IPS-NIHi7 (cell line): ENCODE measurements around the gene SPCS2.
"Not testable (repeated sequence)": the region's sequence is repeated elsewhere in the genome, so short reads cannot be mapped to it uniquely, and the experiment has no call there.

Experiments
- DNase-seq: peaks from one replicate; pipeline ENCODE4 v3.0.0; 2012; ENCODE audit warnings: mixed read lengths; ENCODE audit errors: extremely low spot score

Gene SPCS2

DNA sequence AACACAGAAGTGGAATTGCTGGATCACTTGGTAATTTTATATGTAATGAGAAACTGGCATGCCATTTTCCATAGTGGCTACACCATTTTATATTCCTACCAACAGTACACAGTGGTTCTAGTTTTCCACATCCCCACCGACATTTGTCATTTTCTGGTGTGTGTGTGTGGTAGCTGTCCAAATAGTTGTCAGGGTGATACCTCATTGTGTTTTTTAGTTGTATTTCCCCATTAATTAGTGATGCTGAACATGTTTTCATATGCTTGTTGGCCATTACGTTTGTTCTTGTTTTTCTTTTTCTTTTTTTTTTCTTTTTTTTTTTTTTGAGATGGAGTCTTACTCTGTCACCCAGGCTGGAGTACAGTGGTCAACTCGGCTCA, 51.9 kb downstream of the SPCS2 start:
- DNase-seq: no peak

DNA sequence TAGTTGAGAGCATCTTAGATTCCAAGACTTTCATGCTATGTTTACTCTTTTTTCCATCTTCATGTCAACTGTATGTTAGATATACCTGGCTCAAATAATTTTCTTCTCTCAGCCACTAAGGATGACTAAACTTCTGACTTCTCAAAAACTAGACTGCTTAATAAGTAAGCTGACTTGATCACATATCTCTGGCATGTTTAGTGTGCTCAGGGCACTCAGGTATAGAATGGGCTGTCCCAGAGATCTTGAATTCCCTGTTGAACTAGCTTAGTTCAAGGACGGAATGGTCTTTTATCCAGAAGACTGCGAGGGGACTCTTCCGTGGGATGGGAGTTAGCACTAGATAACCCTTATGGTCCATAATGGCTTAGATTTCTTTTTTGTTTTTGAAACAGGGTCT, 52.6 kb downstream of the SPCS2 start:
- no peak for DNase-seq

DNA sequence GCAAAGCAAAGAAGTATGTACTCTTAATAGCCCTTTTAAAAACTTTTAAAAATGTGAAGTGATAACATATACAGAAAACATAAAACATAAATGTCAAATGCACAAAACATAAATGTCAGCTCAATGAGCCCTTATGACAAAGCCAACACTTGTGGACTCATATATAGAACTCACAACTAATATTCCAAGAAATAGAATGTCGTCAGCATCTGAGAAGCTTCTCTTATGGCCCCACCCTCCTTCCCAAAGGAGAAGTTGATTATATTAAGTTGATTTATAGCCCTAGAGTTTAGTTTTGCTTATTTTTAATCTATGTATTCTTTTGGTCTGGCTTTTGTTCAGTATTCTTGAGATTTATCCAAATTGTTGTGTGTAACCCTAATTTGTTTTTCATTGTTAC, 53.5 kb downstream of the SPCS2 start:
- no peak for DNase-seq

DNA sequence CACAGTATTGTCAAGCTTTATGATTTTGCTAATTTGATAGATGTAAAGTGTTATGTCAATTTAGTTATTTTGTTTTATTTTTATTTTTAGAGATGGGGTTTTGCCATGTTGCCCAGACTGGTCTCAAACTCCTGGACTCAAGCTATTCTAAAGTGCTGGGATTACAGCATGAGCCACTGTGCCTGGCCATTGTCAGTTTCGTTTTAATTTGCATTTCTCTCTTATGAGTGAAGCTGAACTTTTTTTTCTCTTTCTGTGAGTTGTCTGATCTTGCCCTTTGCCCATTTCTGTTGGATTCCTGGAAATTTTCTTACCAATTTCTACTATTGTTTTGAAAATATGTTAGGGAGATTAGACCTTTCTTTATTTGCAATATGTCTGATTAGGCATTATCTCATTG, 55.1 kb downstream of the SPCS2 start:
- no peak for DNase-seq

DNA sequence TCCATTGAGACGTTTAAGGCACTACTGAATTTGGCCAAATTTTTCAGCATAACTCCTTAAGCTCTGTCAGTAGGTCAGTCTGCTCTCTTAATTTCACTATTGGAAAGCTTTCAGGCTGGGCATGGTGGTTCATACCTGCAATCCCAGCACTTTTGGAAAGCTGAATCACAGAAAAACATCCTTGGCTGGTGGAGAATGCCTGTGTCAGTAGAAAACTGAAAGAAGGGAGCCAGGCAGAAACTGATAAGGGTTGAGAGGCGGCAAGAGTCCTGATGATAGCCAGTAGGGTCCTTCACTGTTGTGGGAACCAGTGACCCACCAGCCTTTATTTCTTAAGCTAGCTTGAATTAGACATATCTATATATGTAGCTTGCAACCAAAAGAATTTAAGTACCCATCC, 62.3 kb downstream of the SPCS2 start:
- DNase-seq: no peak

DNA sequence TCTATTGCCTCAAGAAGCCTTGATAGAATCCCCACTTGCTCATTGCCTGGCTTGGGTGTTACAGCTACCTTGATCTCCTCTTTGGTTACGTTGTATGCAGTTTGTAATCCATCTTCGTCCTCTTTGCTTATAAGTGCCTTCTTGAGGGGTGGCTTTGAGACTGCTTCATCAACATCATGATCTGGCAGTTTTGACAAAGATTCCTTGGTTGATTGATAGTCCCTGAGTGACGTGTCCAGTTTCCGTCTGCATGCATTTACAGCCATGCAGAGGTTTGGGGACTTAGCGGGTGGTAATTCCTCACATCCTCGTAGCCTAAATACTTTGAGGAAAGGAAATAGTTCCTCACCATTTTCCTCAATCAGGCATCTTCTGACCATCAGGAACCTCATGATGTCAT, 62.8 kb downstream of the SPCS2 start:
- no peak for DNase-seq

DNA sequence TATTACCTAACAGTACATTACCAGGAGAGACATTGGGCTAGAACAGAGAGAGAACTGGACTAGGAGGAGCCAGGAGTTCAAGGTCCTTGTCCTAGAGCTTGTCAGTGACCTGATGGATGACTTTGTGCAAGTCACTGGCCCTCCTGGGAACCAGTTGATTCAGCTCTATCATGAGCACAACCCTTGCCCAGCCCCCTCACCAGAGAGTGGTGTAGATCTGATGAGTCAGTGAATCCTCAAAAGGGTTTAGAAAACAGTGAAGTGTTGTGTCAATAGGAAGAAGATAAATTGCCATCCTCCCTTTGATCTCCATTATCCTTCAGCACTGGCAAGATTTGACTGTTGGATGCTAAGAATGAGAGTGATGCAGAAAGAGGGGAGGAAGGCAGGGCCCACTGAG, 64.0 kb downstream of the SPCS2 start:
- DNase-seq: no peak

DNA sequence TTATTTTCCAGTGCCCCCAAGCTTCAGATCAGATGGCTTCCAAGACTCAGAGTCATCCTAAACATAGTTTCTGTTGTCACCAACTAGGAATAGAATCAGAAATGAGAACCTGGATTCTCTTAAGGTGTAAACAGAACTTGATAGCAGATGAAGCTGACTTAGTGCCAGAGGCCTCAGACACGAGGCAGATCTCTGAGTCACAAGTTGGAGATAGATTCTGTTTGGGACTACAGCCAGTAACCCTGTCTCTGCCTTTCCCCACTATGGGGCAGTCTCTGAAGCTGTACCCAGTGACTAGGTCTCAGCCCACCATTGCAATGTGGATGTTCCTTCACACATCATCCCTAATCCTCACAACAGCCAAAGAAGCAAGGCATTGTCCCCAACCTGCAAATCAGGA, 65.1 kb downstream of the SPCS2 start:
- DNase-seq: peak; percentile 33

DNA sequence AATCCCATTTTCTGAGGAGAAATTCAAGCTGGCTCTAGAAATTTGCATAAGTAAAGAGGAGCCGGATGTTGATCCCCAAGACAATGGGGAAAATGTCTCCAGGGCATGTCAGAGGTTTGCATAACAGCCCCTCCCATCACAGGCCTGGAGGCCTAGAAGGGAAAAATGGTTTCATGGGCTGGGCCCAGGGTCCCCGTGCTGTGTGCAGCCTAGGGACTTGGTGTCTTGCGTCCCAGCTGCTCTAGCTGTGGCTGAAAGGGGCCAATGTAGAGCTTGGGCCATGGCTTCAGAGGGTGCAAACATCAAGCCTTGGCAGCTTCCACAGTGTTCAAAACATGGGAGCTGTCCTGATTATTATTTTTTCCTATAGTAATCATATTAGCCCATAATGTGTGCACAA, 70.1 kb downstream of the SPCS2 start:
- DNase-seq: not testable (repeated sequence)

DNA sequence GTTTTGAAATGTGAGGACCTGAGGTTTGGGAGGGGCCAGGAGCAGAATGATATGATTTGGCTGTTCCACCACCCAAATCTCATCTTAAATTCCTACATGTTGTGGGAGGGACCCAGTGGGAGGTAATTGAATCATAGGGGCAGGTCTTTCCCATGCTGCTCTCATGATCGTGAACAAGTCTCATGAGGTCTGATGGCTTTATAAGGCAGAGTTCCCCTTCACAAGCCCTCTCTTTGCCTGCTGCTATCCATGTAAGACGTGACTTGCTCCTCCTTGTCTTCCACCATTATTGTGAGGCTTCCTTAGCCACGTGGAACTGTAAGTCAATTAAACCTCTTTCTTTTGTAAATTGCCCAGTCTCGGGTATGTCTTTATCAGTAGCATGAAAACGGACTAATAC, 71.3 kb downstream of the SPCS2 start:
- not testable (repeated sequence) for DNase-seq

DNA sequence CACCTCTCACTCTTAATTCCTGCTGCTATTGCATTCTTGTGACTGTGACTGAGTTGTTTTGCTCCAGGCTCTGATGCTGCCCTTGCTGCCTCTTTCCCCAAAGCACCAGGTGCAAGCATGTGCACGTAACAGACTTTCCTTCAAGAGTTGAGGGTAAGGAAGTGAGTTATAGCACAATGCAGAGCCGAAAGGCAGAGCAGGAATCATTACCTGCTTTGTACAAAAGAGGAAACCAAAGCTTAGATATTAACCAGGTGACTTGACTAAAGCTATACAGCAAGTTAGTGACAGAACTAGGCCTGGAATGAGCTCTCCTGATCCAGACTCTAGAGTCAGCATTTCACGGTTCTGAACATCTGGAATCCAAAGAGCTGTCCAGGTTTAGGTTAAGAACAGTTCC, 73.2 kb downstream of the SPCS2 start:
- DNase-seq: no peak

DNA sequence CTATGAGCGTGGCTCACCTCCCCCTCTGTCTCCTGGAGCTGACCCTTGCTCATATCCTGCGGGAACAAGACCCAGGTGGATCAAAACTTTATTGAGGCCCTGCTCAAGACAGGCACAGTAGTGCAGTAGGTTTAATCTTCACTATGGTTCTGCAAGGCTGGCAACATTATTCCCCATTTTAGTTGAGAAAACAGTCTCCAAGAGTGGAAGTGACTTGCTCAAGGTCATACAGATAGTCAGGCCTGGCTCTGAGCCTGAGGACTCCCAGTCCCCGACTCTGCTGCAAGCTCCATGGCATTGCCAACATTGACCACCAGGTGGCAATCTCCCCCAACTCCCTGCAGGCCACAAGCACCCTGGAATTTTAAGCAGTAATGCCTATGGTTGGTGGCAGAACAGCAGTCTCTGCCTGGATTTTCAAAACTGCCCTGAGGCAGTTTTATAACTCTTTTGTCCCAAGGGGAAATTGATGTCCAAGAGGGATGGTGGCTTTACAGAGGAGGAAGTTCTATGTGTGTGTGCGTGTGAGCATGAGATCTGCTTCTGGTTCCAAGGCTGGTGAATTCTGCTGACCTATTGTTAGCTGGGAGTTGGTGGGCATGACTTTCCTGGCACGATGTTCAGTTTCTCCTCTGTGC, 73.8 kb downstream of the SPCS2 start:
- DNase-seq: peak; percentile 95

DNA sequence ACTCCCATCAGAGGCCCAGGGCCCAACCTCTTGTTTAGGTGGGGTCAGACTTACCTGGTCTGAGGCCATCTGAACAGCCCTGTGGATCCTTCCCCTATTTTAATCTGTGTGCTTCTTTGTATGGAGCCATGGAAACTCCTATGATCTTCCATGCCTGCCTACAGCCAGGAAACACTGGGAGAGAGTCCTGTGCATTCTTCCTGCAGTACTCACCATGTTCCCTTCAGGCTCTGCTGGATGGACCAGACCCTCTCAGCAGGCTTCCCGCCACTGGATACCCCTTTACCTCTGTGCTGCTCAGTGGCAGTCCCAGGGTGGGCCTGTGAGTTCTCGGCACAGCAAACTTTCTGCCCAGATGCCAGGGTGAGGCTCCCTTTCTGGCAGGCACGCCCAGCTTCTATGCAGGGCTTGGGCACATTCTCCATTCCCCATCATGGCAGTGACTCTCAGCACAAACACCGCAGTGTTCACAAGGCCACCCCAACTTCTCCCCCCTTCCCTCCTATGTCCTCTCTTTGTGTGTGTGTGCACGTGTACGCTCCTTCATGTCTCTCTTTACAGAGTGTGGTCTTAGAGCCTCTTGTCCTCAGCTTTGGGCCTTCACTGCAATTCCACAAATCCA, 74.5 kb downstream of the SPCS2 start:
- DNase-seq: no peak

DNA sequence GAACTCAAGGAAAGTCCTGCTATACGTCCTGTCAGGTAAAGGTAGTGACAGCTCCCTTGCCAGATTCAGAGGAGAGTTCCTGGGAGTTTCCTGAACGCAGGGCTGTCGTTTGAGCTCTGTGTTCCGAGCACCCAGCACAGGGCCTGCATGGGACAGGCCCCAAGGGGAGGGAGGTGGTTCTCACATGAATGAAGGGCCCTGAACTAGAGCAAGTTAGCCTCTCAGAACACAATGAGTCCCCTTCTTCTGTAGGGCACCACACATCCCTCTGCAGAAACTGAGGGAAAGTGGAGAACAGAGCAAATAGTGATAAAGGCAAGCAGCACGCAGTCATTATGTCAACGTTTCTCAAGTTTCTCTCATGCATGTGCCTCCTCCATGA, 75.0 kb downstream of the SPCS2 start:
- no peak for DNase-seq

DNA sequence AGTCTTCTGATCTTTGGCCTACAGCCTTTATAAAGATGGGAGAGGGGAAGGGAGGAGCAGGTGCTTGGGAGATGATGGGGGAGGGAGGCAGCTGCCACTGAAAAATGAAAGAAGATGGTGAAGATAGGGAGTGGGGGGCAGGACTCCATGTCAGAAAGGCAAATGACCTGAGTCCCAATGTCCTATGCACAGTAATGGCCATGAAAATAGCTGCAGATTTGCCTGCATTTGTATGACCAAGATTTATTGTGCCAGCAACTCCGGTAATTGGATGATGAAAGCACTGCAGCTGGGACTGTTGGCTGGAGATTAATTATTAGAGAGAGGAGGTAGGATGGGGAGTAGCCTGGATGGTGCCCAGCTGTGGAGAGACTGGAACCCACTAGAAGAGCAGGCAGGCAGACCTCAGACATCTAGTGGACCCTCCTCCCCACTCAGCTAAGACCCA, 75.7 kb downstream of the SPCS2 start:
- no peak for DNase-seq

DNA sequence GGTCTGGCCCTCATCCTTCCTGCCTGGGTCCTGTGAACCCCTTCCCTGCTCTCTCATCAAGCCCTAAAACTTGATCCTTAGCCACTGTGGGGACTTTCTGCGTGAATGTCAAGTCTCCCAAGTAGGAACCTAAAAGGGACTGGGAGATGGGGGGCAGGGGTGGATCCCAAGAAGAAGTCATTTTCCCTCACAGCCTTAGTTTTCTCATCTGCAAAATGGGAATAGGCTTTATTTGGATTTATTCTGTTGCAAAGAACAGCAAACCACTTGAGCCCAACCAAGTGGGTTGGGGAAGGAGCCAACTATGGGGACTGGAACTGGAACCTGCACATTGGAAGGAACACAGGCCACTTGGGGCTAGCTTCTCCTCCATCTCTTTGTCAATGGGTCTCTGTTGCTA, 76.5 kb downstream of the SPCS2 start:
- DNase-seq: no peak

DNA sequence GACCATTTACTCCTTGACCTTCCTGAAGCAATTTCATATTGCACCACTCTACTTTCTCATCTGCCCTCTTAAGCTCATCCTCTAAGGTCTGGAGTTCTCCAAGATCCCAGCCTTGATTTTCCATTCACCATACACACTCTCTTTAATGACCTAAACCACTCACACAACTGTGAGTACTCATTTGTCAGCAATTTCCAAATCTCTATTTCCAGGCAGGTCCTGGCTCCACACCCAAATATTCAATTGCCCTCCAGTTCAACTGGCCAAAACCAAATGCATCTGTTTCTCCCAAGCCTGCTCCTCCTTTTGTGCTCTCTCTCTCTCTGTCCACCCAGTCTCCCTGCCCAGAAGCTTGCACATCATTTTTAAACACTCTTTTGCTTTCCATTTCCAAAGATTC, 79.3 kb downstream of the SPCS2 start:
- no peak for DNase-seq
